KMS-11 (cell line): ENCODE data around the gene PACSIN1.

ENCODE experiments used
- H2AFZ ChIP-seq: fragments of 200-600 bp; sonication (generic); 2 replicates; pipeline ENCODE4 v1.6.1; 2016; ENCODE audit warnings: antibody characterized with exemption, mixed run types, low read depth
- H3K27ac ChIP-seq: fragments of 200-600 bp; sonication (generic); 2 replicates; pipeline ENCODE4 v1.6.1; 2016; ENCODE audit warnings: mild to moderate bottlenecking, mixed run types
- H3K27me3 ChIP-seq: fragments of 200-600 bp; sonication (generic); 2 replicates; pipeline ENCODE4 v1.6.1; 2017; ENCODE audit warnings: mild to moderate bottlenecking, low read depth, mixed run types, moderate library complexity; ENCODE audit not compliant: insufficient read depth
- H3K36me3 ChIP-seq: fragments of 200-600 bp; sonication (generic); 2 replicates; pipeline ENCODE4 v1.6.1; 2017; ENCODE audit warnings: mild to moderate bottlenecking, mixed run types; ENCODE audit not compliant: insufficient read depth
- H3K4me1 ChIP-seq: fragments of 200-600 bp; sonication (generic); 2 replicates; pipeline ENCODE4 v1.6.1; 2016; ENCODE audit warnings: mild to moderate bottlenecking, low read depth, mixed run types; ENCODE audit not compliant: poor library complexity, severe bottlenecking
- H3K4me2 ChIP-seq: fragments of 200-600 bp; sonication (generic); 2 replicates; pipeline ENCODE4 v1.7.0; 2016; ENCODE audit warnings: mild to moderate bottlenecking, mixed run types
- H3K4me3 ChIP-seq: fragments of 200-600 bp; sonication (generic); IDR thresholded peaks from 2 replicates; pipeline ENCODE4 v1.6.1; 2017; ENCODE audit warnings: low read depth, low read length, mixed read lengths; ENCODE audit not compliant: insufficient read depth
- H3K79me2 ChIP-seq: fragments of 200-600 bp; sonication (generic); 2 replicates; pipeline ENCODE4 v1.6.1; 2016; ENCODE audit warnings: low read depth, mixed run types; ENCODE audit not compliant: insufficient read depth
- H3K9ac ChIP-seq: fragments of 200-600 bp; sonication (generic); 2 replicates; pipeline ENCODE4 v1.6.1; 2016; ENCODE audit warnings: mild to moderate bottlenecking, mixed run types
- H4K20me1 ChIP-seq: fragments of 200-600 bp; sonication (generic); 2 replicates; pipeline ENCODE4 v1.6.1; 2016; ENCODE audit warnings: mild to moderate bottlenecking, mixed run types; ENCODE audit not compliant: insufficient read depth
- CTCF ChIP-seq: fragments of 200-600 bp; sonication (generic); conservative IDR thresholded peaks from 2 replicates; pipeline ENCODE4 v1.6.1; 2017; ENCODE audit warnings: low read depth, mild to moderate bottlenecking, antibody characterized with exemption, low read length, moderate library complexity, mixed read lengths

The PACSIN1 gene

GRCh38 chr6:34554291-34555006 is 88.6 kb downstream of the PACSIN1 start:
- Histone ChIP-seq H3K27ac (no peak overlapping the region), H3K9ac (no peak overlapping the region), H3K36me3 (no peaks in the 10 kb centered on the region), H4K20me1 (no peaks in the 10 kb centered on the region), H3K4me3 (no peak overlapping the region), H3K4me1 (no peaks in the 10 kb centered on the region), H2AFZ (no peak overlapping the region), H3K4me2 (no peak overlapping the region), H3K79me2 (no peaks in the 10 kb centered on the region), H3K27me3 (no peaks in the 10 kb centered on the region; the same call in 1 of the 2 replicates)
- no peak for TF ChIP-seq CTCF

DNA sequence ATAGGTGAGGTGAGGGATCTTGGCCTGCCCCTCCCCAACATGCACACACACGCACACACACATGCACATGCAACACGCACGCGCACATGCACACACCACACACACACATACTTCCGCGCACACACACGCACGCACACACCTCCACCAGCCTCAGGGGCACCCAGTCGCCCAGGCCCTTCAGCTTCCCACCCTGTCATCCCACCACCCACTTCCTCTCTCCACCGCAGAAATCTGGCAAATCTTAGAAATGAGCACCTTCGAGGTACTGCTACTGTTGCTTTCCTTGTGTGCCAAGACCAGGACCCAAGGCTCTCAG is 89.1 kb downstream of the PACSIN1 start:
- no peaks in the 10 kb centered on the region for H4K20me1 ChIP-seq
- H3K4me3 ChIP-seq: no peak overlapping the region
- H3K4me2 ChIP-seq: no peak overlapping the region
- H3K79me2 ChIP-seq: no peaks in the 10 kb centered on the region
- TF ChIP-seq CTCF: no peak
- no peaks in the 10 kb centered on the region for H3K4me1 ChIP-seq
- no peaks in the 10 kb centered on the region for H3K36me3 ChIP-seq
- H3K27ac ChIP-seq: no peak overlapping the region
- H2AFZ ChIP-seq: no peak overlapping the region
- no peak overlapping the region for H3K9ac ChIP-seq
- no peaks in the 10 kb centered on the region; the same call in 1 of the 2 replicates for H3K27me3 ChIP-seq

DNA sequence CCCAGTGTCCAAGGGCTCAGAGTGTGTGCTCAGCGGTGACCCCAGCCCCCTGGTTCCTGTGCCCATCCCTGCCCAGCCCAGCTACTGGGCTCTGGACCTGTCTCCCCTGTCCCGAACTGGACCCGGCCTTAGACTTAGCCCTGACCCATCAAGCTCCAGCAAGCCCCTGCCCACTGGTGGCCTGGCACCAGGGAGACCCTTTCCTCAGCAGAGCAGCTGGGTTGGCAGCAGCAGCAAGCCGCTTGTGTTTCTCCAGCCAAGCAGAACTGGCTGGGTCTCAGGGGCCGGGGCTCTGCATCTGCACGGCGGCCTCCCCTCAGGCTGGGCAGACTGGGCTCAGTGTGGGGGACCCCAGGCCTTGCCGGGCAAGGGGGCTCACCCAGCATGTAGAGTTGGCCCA is 89.5 kb downstream of the PACSIN1 start:
- H3K79me2 ChIP-seq: no peaks in the 10 kb centered on the region
- no peak overlapping the region for H3K27ac ChIP-seq
- H3K4me1 ChIP-seq: no peaks in the 10 kb centered on the region
- TF ChIP-seq CTCF: no peak
- H3K27me3 ChIP-seq: no peaks in the 10 kb centered on the region; the same call in 1 of the 2 replicates
- H3K36me3 ChIP-seq: no peaks in the 10 kb centered on the region
- H4K20me1 ChIP-seq: no peaks in the 10 kb centered on the region
- H3K9ac ChIP-seq: no peak overlapping the region
- H3K4me3 ChIP-seq: no peak overlapping the region
- no peak overlapping the region for H3K4me2 ChIP-seq
- H2AFZ ChIP-seq: no peak overlapping the region

- Histone ChIP-seq H3K79me2 (no peaks in the 10 kb centered on the region), H2AFZ (no peak within 1 kb of the TSS), H3K4me3 (no peak within 1 kb of the TSS), H3K4me2 (no peak within 1 kb of the TSS), H3K27ac (no peak within 1 kb of the TSS), H3K4me1 (no peaks in the 10 kb centered on the region), H3K36me3 (no peaks in the 10 kb centered on the region), H3K27me3 (no peaks in the 10 kb centered on the region; the same call in 1 of the 2 replicates), H3K9ac (no peak within 1 kb of the TSS), H4K20me1 (no peaks in the 10 kb centered on the region)
- TF ChIP-seq CTCF: no peak
Measured at GRCh38 chr6:34556031-34556471, 90.2 kb downstream of the PACSIN1 start, which contains the start of gene SPDEF. Gene SPDEF (minus strand): TSS chr6:34556329. CDS start chr6:34544455, 11,874 bp downstream.
